Thyroid gland (tissue), 4 donors: ENCODE results near the gene CRB1. TPM values are rescaled to one million over a fixed set of nuclear protein-coding genes. Genes with fewer than 3 reads are reported as not detected.

Experiments
- DNase-seq, 2 donors: peaks; one replicate each; pipeline ENCODE4 v3.0.0-alpha.2; 2019
- H3K27ac ChIP-seq, 3 donors: fragments of 200-600 bp; sonication (generic); 1 replicate in 2 of 3; 2 replicates in 1 of 3; pipeline ENCODE4 v1.5.1; 2016 to 2019; ENCODE audit warnings: mild to moderate bottlenecking in 1 of 3, moderate library complexity in 1 of 3
- H3K27me3 ChIP-seq: fragments of 200-600 bp; sonication (generic); one replicate; pipeline ENCODE4 v1.5.1; 2019
- H3K36me3 ChIP-seq, 2 donors: fragments of 200-600 bp; sonication (generic); one replicate each; pipeline ENCODE4 v1.5.1; 2016 to 2019
- H3K4me1 ChIP-seq, 2 donors: fragments of 200-600 bp; sonication (generic); one replicate each; pipeline ENCODE4 v1.5.1; 2017 to 2019
- H3K4me3 ChIP-seq, 3 donors: fragments of 200-600 bp; sonication (generic); replicated peaks in 1 of 3; 1 replicate in 2 of 3; 2 replicates in 1 of 3; pipeline ENCODE4 v1.5.1; 2016; ENCODE audit warnings: mild to moderate bottlenecking in 1 of 3
- H3K9me3 ChIP-seq: fragments of 200-600 bp; sonication (generic); one replicate; pipeline ENCODE4 v1.5.1; 2017
- POLR2A ChIP-seq, 2 donors: fragments of 450-650 bp; IDR thresholded peaks; one replicate each; pipeline ENCODE4 v1.6.1; 2017; ENCODE audit warnings: antibody characterized with exemption in 2 of 2, mild to moderate bottlenecking in 2 of 2, moderate library complexity in 1 of 2
- WGBS, 2 donors: methylation state at CpG; one replicate each; pipeline ENCODE4 v1.1.5; 2017; 5-methylcytosine and 5-hydroxymethylcytosine counted together
- intact Hi-C: fragments of 100-400 bp; cut with DNase I; formaldehyde crosslinking; loops from one replicate; pipeline ENCODE4 v1.15.1; 2023
- total RNA-seq, 4 donors: library from RNA; depleted of rRNA; stranded (reverse); fragments of >200 nt; gene quantifications; one replicate each; pipeline ENCODE4 v1.2.3, GENCODE V29; 2016
- TF ChIP-seq, protein P1 (sequence below), 6 experiments: fragments of 200-600 bp in 3 of 6; fragments of 450-650 bp in 3 of 6; sonication (generic) in 3 of 6; IDR thresholded peaks; one replicate each; pipeline ENCODE4 v1.5.1; 2016 to 2019; ENCODE audit warnings: antibody characterized with exemption in 6 of 6, mild to moderate bottlenecking in 2 of 6, inconsistent platforms in 1 of 6, moderate library complexity in 1 of 6

CRB1 gene
- total RNA-seq, 4 donors from 2014 or later: 0.21 to 6.7 (median 0.22) TPM; not detected in 1

DNA sequence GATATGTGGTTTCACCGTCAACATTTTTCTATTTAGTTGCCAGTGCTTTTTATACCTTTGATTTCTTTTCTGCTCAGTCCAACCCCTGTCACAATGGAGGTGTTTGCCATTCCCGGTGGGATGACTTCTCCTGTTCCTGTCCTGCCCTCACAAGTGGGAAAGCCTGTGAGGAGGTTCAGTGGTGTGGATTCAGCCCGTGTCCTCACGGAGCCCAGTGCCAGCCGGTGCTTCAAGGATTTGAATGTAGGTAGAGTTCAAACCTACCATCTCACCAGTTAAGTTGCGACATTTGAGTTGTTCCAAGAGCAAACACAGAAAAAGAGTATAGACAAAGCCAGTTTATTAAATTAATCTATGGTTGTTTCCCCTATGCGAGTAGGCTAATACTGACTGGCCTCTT, 161.3 kb downstream of the CRB1 start:
- WGBS, 2 donors: 88 to 90% methylated on average over 7 of the region's 7 CpGs
- Histone ChIP-seq H3K27me3 (no peaks in the 10 kb centered on the region), H3K27ac (no peak overlapping the region), H3K4me3 (no peak overlapping the region), H3K9me3 (no peaks in the 10 kb centered on the region), H3K4me1 (no peaks in the 10 kb centered on the region), H3K36me3 (no peaks in the 10 kb centered on the region)
- DNase-seq: no peak
- intact Hi-C loops: no loop called here
- TF ChIP-seq, protein P1, sequence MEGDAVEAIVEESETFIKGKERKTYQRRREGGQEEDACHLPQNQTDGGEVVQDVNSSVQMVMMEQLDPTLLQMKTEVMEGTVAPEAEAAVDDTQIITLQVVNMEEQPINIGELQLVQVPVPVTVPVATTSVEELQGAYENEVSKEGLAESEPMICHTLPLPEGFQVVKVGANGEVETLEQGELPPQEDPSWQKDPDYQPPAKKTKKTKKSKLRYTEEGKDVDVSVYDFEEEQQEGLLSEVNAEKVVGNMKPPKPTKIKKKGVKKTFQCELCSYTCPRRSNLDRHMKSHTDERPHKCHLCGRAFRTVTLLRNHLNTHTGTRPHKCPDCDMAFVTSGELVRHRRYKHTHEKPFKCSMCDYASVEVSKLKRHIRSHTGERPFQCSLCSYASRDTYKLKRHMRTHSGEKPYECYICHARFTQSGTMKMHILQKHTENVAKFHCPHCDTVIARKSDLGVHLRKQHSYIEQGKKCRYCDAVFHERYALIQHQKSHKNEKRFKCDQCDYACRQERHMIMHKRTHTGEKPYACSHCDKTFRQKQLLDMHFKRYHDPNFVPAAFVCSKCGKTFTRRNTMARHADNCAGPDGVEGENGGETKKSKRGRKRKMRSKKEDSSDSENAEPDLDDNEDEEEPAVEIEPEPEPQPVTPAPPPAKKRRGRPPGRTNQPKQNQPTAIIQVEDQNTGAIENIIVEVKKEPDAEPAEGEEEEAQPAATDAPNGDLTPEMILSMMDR (IDR thresholded peaks at IDR 0.05): no peak
- no peak for TF ChIP-seq POLR2A (IDR thresholded peaks at IDR 0.05)

GRCh38 chr1:197435224-197435623, 167.2 kb downstream of the CRB1 start:
- Histone ChIP-seq H3K4me3 (no peak overlapping the region), H3K9me3 (no peaks in the 10 kb centered on the region), H3K27ac (no peak overlapping the region), H3K4me1 (no peaks in the 10 kb centered on the region), H3K36me3 (no peaks in the 10 kb centered on the region), H3K27me3 (no peaks in the 10 kb centered on the region)
- 25 to 33% methylated on average over 1 of the region's 1 CpG for WGBS, 2 donors
- TF ChIP-seq POLR2A (IDR thresholded peaks at IDR 0.05): no peak
- TF ChIP-seq, protein P1 (IDR thresholded peaks at IDR 0.05): no peak
- DNase-seq: no peak
- intact Hi-C loops: no loop called here

GRCh38 chr1:197437601-197438000, 169.5 kb downstream of the CRB1 start:
- Histone ChIP-seq H3K9me3 (no peaks in the 10 kb centered on the region), H3K4me3 (no peak overlapping the region), H3K27me3 (no peaks in the 10 kb centered on the region), H3K27ac (no peak overlapping the region), H3K36me3 (no peaks in the 10 kb centered on the region), H3K4me1 (no peaks in the 10 kb centered on the region)
- TF ChIP-seq, protein P1 (IDR thresholded peaks at IDR 0.05): no peak
- no peak for TF ChIP-seq POLR2A (IDR thresholded peaks at IDR 0.05)
- DNase-seq: no peak
- WGBS, 2 donors: 96 to 97% methylated on average over 3 of the region's 3 CpGs
- intact Hi-C loops: no loop called here

- no peak for DNase-seq
- TF ChIP-seq, protein P1 (IDR thresholded peaks at IDR 0.05): no peak
- TF ChIP-seq POLR2A (IDR thresholded peaks at IDR 0.05): no peak
- WGBS, 2 donors: 44 to 52% methylated on average over 3 of the region's 3 CpGs
Measured at GRCh38 chr1:197438010-197438790, 170.1 kb downstream of the CRB1 start.

GRCh38 chr1:197439708-197440280, 171.7 kb downstream of the CRB1 start:
- Histone ChIP-seq H3K36me3 (no peaks in the 10 kb centered on the region), H3K4me1 (no peaks in the 10 kb centered on the region), H3K27ac (no peak overlapping the region), H3K27me3 (no peaks in the 10 kb centered on the region), H3K9me3 (no peaks in the 10 kb centered on the region), H3K4me3 (no peak overlapping the region)
- intact Hi-C loops: no loop called here
- 69 to 73% methylated on average over 4 of the region's 4 CpGs for WGBS, 2 donors
- TF ChIP-seq POLR2A (IDR thresholded peaks at IDR 0.05): no peak
- TF ChIP-seq, protein P1 (IDR thresholded peaks at IDR 0.05): no peak
- no peak for DNase-seq

More at GRCh38 chr1:197438010-197438790, 170.1 kb downstream of the CRB1 start:
- Histone ChIP-seq H3K36me3 (no peaks in the 10 kb centered on the region), H3K27ac (no peak overlapping the region), H3K4me3 (no peak overlapping the region), H3K4me1 (no peaks in the 10 kb centered on the region), H3K9me3 (no peaks in the 10 kb centered on the region), H3K27me3 (no peaks in the 10 kb centered on the region)
- intact Hi-C loops: no loop called here
